Measurements from ENCODE around the gene ATP2B1. TPM values are rescaled to one million over a fixed set of nuclear protein-coding genes. Genes with fewer than 3 reads are reported as not detected.
A peak's percentile ranks its signal among the peaks of the same experiment; 100 is the strongest.

Gene ATP2B1
- total and polyA plus RNA-seq, 2 of the 13 experiments (the other 11 are each of a cell fraction or from before 2014, with no cell fraction given), result 12.1 to 60.2 TPM

GRCh38 chr12:89645434-89645833, 63.2 kb downstream of the ATP2B1 start (continued):
- TF ChIP-seq BCL6 (CRISPR knock-in tag; IDR thresholded peaks at IDR 0.05) (peak; percentile 83), EP300 (IDR thresholded peaks at IDR 0.05; ENCODE audit: low read depth in 2 of 2, low read length in 2 of 2) (peak in 1 of 2 experiments; percentile 60; a peak in 2 of 4 replicates), EP300 (CRISPR knock-in tag; IDR thresholded peaks at IDR 0.05; ENCODE audit: borderline replicate concordance) (no peak), SAP130 (CRISPR knock-in tag; IDR thresholded peaks at IDR 0.05; ENCODE audit: low read depth) (0 out of 2 replicates have a peak, but pooled peaks have one; percentile 19), ARID5B (CRISPR knock-in tag; IDR thresholded peaks at IDR 0.05) (peak; percentile 78), RBAK (CRISPR knock-in tag; IDR thresholded peaks at IDR 0.05) (no peak), RARA (CRISPR knock-in tag; IDR thresholded peaks at IDR 0.05) (peak; percentile 86), TEAD3 (CRISPR knock-in tag; optimal IDR thresholded peaks at IDR 0.05; ENCODE audit: borderline replicate concordance) (peak; percentile 52), PAXIP1 (CRISPR knock-in tag; conservative IDR thresholded peaks at IDR 0.05) (peak; percentile 71; the same call in 1 of the 2 replicates), AHDC1 (CRISPR knock-in tag; IDR thresholded peaks at IDR 0.05; ENCODE audit: borderline replicate concordance) (peak; percentile 34; the same call in 1 of the 2 replicates), MED1 (CRISPR knock-in tag; IDR thresholded peaks at IDR 0.05) (0 out of 2 replicates have a peak, but pooled peaks have one; percentile 34), TCF7 (IDR thresholded peaks at IDR 0.05; ENCODE audit: low read depth) (peak; percentile 25; the same call in 1 of the 2 replicates), GFI1 (CRISPR knock-in tag; IDR thresholded peaks at IDR 0.05; ENCODE audit: borderline replicate concordance) (0 out of 2 replicates have a peak, but pooled peaks have one; percentile 28), NR2F2 (IDR thresholded peaks at IDR 0.05; ENCODE audit: borderline replicate concordance, low read depth) (peak; percentile 60), PPARG (CRISPR knock-in tag; conservative IDR thresholded peaks at IDR 0.05) (peak; percentile 55; the same call in 1 of the 2 replicates), BORCS8-MEF2B (CRISPR knock-in tag; IDR thresholded peaks at IDR 0.05) (no peak)
